Upper lobe of left lung (tissue), 6 donors: Measurements from ENCODE around the gene OPRD1. TPM values are rescaled to one million over a fixed set of nuclear protein-coding genes. Genes with fewer than 3 reads are reported as not detected.

ENCODE experiments used
- ATAC-seq, 2 donors: fragments of 200-7000 bp; cut with Tn5 transposase; one replicate each; pipeline ENCODE4 v1.9.1; 2022; ENCODE audit warnings: mild to moderate bottlenecking in 2 of 2, moderate library complexity in 2 of 2; ENCODE audit not compliant: low FRiP score in 2 of 2
- DNase-seq, 2 donors: peaks; one replicate each; pipeline ENCODE4 v3.0.0-alpha.2; 2019 to 2020
- H3K27ac ChIP-seq, 4 donors: fragments of 200-600 bp; sonication (generic); one replicate each; pipeline ENCODE4 v1.5.1; 2016 to 2019
- H3K27me3 ChIP-seq, 4 donors: fragments of 200-600 bp; sonication (generic); one replicate each; pipeline ENCODE4 v1.5.1; 2017 to 2019
- H3K36me3 ChIP-seq, 4 donors: fragments of 200-600 bp; sonication (generic); one replicate each; pipeline ENCODE4 v1.5.1; 2016 to 2019
- H3K4me1 ChIP-seq, 4 donors: fragments of 200-600 bp; sonication (generic); one replicate each; pipeline ENCODE4 v1.5.1; 2018 to 2019
- H3K4me3 ChIP-seq, 4 donors: fragments of 200-600 bp; sonication (generic); one replicate each; pipeline ENCODE4 v1.5.1; 2017 to 2019; ENCODE audit warnings: mild to moderate bottlenecking in 2 of 4, moderate library complexity in 1 of 4
- H3K9me3 ChIP-seq, 4 donors: fragments of 200-600 bp; sonication (generic); one replicate each; pipeline ENCODE4 v1.5.1; 2018 to 2019
- CTCF ChIP-seq, 6 experiments: fragments of 450-650 bp in 4 of 6; fragments of 200-600 bp in 2 of 6; sonication (generic) in 2 of 6; IDR thresholded peaks; one replicate each; pipeline ENCODE4 v1.5.1; 2016 to 2019; ENCODE audit warnings: antibody characterized with exemption in 6 of 6
- EP300 ChIP-seq, 4 donors: sonication (generic); formaldehyde crosslinking; IDR thresholded peaks; one replicate each; pipeline ENCODE4 v1.5.1; 2017; ENCODE audit warnings: antibody characterized with exemption in 4 of 4, control low read depth in 2 of 4
- POLR2A ChIP-seq, 4 donors: fragments of 450-650 bp; IDR thresholded peaks; one replicate each; pipeline ENCODE4 v1.5.1; 2016 to 2017; ENCODE audit warnings: antibody characterized with exemption in 4 of 4, mild to moderate bottlenecking in 2 of 4
- POLR2AphosphoS5 ChIP-seq, 2 donors: sonication (generic); formaldehyde crosslinking; IDR thresholded peaks; one replicate each; pipeline ENCODE4 v1.5.1; 2017; ENCODE audit warnings: antibody characterized with exemption in 2 of 2
- WGBS, 2 donors: methylation state at CpG; one replicate each; pipeline ENCODE4 v1.1.5; 2017 to 2018; 5-methylcytosine and 5-hydroxymethylcytosine counted together
- small RNA-seq, 4 donors: library from RNA; depleted of rRNA; stranded (forward); fragments of <200 nt; gene quantifications; one replicate each; pipeline ENCODE3, GENCODE V24; 2016
- total RNA-seq, 6 donors: library from RNA; depleted of rRNA in 4 of 6; stranded (reverse); fragments of >200 nt in 4 of 6; gene quantifications; one replicate each; pipeline versions ENCODE4 v1.1.0 to v1.2.1, GENCODE V29; 2016 to 2021
- donor health status: DM: no; HTN: no; CAD: no; lungs with moderate emphysema.
- donor health status: DM: no; HTN: yes; CAD: no; lungs with severe emphysema.

Gene OPRD1
- total RNA-seq, 6 donors from 2014 or later, result not detected

DNA sequence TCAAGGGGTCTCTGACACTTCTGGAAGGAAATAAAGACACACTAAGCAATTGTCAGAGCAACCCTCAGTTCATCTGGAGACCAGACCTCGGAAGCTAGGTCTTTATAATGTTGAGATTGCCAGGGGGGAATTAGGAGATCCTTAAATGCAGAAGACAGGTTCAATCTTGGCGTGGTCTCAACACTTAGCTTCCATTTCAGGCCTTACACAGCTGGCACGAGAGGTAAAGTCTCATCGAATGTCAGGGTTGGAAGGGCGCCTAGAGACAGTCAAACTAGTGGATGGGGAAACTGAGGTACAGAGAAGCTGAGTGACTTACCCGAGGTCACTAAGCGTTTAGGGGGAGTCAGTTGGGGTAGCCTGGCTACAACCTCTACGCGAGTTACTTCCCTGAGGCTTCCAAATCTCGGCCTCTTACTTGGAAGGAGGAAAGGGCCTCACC is 101.8 kb downstream of the OPRD1 start:
- H3K4me1 ChIP-seq, result peaks cover 11 to 26% (median 16%) of the 10 kb centered on the region in 4 donors
- WGBS, 2 donors, result 31 to 34% methylated on average over 9 to 10 of the region's 10 CpGs
- peak overlapping the region in 3 of 4 donors; percentile 78 to 93 (median 87) for H3K4me3 ChIP-seq
- no peak for ATAC-seq
- DNase-seq, result no peak
- no peaks in the 10 kb centered on the region for H3K27me3 ChIP-seq
- TF ChIP-seq CTCF (IDR thresholded peaks at IDR 0.05) (no peak), POLR2A (IDR thresholded peaks at IDR 0.05) (no peak), POLR2AphosphoS5 (IDR thresholded peaks at IDR 0.05) (no peak), EP300 (IDR thresholded peaks at IDR 0.05) (no peak)
- H3K9me3 ChIP-seq, result no peaks in the 10 kb centered on the region
- H3K27ac ChIP-seq, result peak overlapping the region; percentile 35 to 87 (median 54)
- H3K36me3 ChIP-seq, result no peaks in the 10 kb centered on the region

GRCh38 chr1:28914228-28915030 is 102.5 kb downstream of the OPRD1 start, which contains the start of gene EPB41:
EPB41 (plus strand) TSS chr1:28914569; CDS start chr1:28987438, 72,869 bp downstream.
- ATAC-seq (peak; percentile 95 to 99), DNase-seq (peak; percentile 91 to 98)
- no peaks in the 10 kb centered on the region for H3K36me3 ChIP-seq
- H3K4me3 ChIP-seq, result peak within 1 kb of the TSS; percentile 9 to 93 (median 82)
- WGBS, 2 donors, result 0 to 1% methylated on average over 18 to 88 of the region's 95 CpGs
- peaks cover 11 to 26% (median 16%) of the 10 kb centered on the region in 4 donors for H3K4me1 ChIP-seq
- TF ChIP-seq EP300 (IDR thresholded peaks at IDR 0.05), result no peak
- peak in 3 of 6 experiments; percentile 10 to 27 (median 22) for TF ChIP-seq CTCF (IDR thresholded peaks at IDR 0.05)
- peak in 1 of 2 donors; percentile 58 for TF ChIP-seq POLR2AphosphoS5 (IDR thresholded peaks at IDR 0.05)
- peak in 2 of 4 donors; percentile 45 to 74 for TF ChIP-seq POLR2A (IDR thresholded peaks at IDR 0.05)
- peak within 1 kb of the TSS; percentile 35 to 87 (median 54) for H3K27ac ChIP-seq
- H3K9me3 ChIP-seq, result no peaks in the 10 kb centered on the region
- no peaks in the 10 kb centered on the region for H3K27me3 ChIP-seq

DNA sequence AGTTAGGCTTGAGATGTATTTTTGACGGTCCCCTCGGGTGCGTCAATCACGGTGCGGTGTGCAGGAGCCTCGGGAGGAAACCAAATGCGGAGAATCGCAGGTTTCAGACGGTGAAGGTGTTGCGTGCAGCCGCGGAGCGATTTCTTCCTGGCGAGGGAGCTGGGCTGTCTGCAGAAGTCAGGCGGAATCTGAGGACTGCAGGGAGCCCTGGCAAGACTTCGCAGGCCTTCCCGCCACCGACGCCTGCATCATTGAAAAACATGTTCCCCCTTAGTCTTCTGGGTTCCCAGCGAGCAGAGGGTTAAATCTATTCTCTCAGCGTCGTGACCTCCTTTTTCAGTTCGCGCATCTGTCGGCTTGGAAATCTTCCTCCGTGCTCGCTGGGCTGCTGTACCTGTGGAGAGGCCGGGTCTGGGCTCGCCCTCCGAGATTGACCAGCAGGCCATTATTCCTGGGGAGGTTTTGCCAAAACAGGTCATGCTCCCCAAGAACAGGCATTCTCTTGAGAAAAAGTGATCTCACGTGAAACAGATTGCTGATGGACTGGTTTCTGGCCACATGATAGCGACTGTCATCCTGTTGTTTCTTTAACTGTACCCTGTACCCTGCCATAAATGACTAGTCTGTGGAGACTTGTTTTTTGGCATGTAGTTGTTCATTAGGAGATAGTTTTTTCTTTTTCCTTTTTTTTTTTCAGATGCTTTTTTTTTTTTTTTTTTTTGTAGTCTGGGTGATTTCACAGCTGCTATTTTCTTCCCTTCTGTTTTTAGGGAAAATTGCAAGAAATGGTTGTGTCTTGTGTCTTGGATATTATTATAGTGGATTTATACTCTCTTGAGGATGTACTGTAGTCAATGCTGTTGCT is 103.3 kb downstream of the OPRD1 start:
- Histone ChIP-seq H3K36me3 (no peaks in the 10 kb centered on the region), H3K27me3 (no peaks in the 10 kb centered on the region), H3K9me3 (no peaks in the 10 kb centered on the region), H3K4me1 (peaks cover 11 to 26% (median 16%) of the 10 kb centered on the region in 4 donors), H3K27ac (peak overlapping the region in 3 of 4 donors; percentile 49 to 87 (median 59)), H3K4me3 (peak overlapping the region; percentile 9 to 93 (median 82))
- ATAC-seq (no peak), DNase-seq (peak in 1 of 2 donors; percentile 24)
- TF ChIP-seq EP300 (IDR thresholded peaks at IDR 0.05) (no peak), POLR2A (IDR thresholded peaks at IDR 0.05) (no peak), CTCF (IDR thresholded peaks at IDR 0.05) (no peak), POLR2AphosphoS5 (IDR thresholded peaks at IDR 0.05) (no peak)
- 6 to 7% methylated on average over 11 to 32 of the region's 32 CpGs for WGBS, 2 donors

- 75 to 82% methylated on average over 2 of the region's 2 CpGs for WGBS, 2 donors
- Histone ChIP-seq H3K27ac (no peak overlapping the region), H3K36me3 (no peaks in the 10 kb centered on the region), H3K9me3 (no peaks in the 10 kb centered on the region), H3K4me1 (peaks cover 11 to 26% (median 16%) of the 10 kb centered on the region in 4 donors), H3K27me3 (no peaks in the 10 kb centered on the region), H3K4me3 (no peak overlapping the region)
- no peak for DNase-seq
- no peak for ATAC-seq
- TF ChIP-seq POLR2AphosphoS5 (IDR thresholded peaks at IDR 0.05) (no peak), POLR2A (IDR thresholded peaks at IDR 0.05) (no peak), CTCF (IDR thresholded peaks at IDR 0.05) (no peak), EP300 (IDR thresholded peaks at IDR 0.05) (no peak)
These were observed 105.8 kb downstream of the OPRD1 start for GRCh38 chr1:28917757-28918118.

Small RNA genes within 50 kb of the gene (small RNA-seq; reads per million reads assigned to genes)
- 0 reads per million in 4 donors for gene RF00019

Other genes starting within 250 kb of the OPRD1 start
- 10 to 100 TPM in 3 of 6 donors, 1 to 10 TPM in 3; 3.9 to 13.7 (median 9.8) TPM for gene RAB42, start 219.9 kb upstream of the OPRD1 start, total RNA-seq
- gene TAF12, start 169.1 kb upstream of the OPRD1 start, total RNA-seq, result 10 to 100 TPM; 10.9 to 24.1 (median 19.6) TPM
- not detected for gene RNU11, start 163.6 kb upstream of the OPRD1 start, total RNA-seq
- gene GMEB1, start 143.4 kb upstream of the OPRD1 start, total RNA-seq, result 10 to 100 TPM in 4 of 6 donors, 1 to 10 TPM in 2; 7.3 to 14.3 (median 10.5) TPM
- gene YTHDF2, start 75.2 kb upstream of the OPRD1 start, total RNA-seq, result 10 to 100 TPM; 40.1 to 72.5 (median 59.0) TPM
- gene EPB41, start 102.4 kb downstream of the OPRD1 start, total RNA-seq, result 100 to 1,000 TPM in 1 of 6 donors, 10 to 100 TPM in 5; 43.5 to 109 (median 51.9) TPM